Sigmoid colon (tissue), 4 donors: ENCODE data around the gene CEACAM18.

Experiments
- EP300 ChIP-seq, 4 donors: sonication (generic); formaldehyde crosslinking; IDR thresholded peaks; one replicate each; pipeline ENCODE4 v1.6.1; 2017; ENCODE audit warnings: antibody characterized with exemption in 4 of 4
- POLR2A ChIP-seq, 2 donors: fragments of 450-650 bp; IDR thresholded peaks; one replicate each; pipeline ENCODE4 v1.6.1; 2016; ENCODE audit warnings: antibody characterized with exemption in 2 of 2, mild to moderate bottlenecking in 2 of 2, moderate library complexity in 2 of 2
- TF ChIP-seq, protein P1 (sequence below), 4 experiments: fragments of 450-650 bp in 3 of 4; fragments of 200-600 bp in 1 of 4; IDR thresholded peaks; one replicate each; pipeline ENCODE4 v1.5.1; 2016 to 2019; ENCODE audit warnings: antibody characterized with exemption in 4 of 4, mild to moderate bottlenecking in 3 of 4, moderate library complexity in 2 of 4

GRCh38 chr19:51439021-51439465, 39.3 kb upstream of the CEACAM18 start:
- TF ChIP-seq EP300 (IDR thresholded peaks at IDR 0.05) (no peak), POLR2A (IDR thresholded peaks at IDR 0.05) (no peak)
- TF ChIP-seq, protein P1, sequence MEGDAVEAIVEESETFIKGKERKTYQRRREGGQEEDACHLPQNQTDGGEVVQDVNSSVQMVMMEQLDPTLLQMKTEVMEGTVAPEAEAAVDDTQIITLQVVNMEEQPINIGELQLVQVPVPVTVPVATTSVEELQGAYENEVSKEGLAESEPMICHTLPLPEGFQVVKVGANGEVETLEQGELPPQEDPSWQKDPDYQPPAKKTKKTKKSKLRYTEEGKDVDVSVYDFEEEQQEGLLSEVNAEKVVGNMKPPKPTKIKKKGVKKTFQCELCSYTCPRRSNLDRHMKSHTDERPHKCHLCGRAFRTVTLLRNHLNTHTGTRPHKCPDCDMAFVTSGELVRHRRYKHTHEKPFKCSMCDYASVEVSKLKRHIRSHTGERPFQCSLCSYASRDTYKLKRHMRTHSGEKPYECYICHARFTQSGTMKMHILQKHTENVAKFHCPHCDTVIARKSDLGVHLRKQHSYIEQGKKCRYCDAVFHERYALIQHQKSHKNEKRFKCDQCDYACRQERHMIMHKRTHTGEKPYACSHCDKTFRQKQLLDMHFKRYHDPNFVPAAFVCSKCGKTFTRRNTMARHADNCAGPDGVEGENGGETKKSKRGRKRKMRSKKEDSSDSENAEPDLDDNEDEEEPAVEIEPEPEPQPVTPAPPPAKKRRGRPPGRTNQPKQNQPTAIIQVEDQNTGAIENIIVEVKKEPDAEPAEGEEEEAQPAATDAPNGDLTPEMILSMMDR (IDR thresholded peaks at IDR 0.05) = no peak
